WTC11 (cell line): Measurements from ENCODE around the gene GALNT15. TPM values are rescaled to one million over a fixed set of nuclear protein-coding genes. Genes with fewer than 3 reads are reported as not detected.

ENCODE experiments used
- ATAC-seq: fragments of 200-7000 bp; cut with Tn5 transposase; 2 replicates; pipeline ENCODE4 v1.10.0; 2021; ENCODE audit warnings: mild to moderate bottlenecking, moderate library complexity
- CTCF ChIA-PET: fragments of 300-600 bp; sonication (Branson Sonifier 250); formaldehyde crosslinking; loops from one replicate; lab custom pipeline; 2021; ENCODE audit warnings: antibody characterized with exemption; lab: Charles Lee
- POLR2A ChIA-PET: fragments of 350-600 bp; sonication (Branson Sonifier 250); formaldehyde crosslinking; loops from one replicate; lab custom pipeline; 2021; ENCODE audit warnings: antibody characterized with exemption; lab: Charles Lee
- DNase-seq: peaks from one replicate; pipeline ENCODE4 v3.0.0; 2021; ENCODE audit warnings: low spot score
- H3K27ac Mint-ChIP-seq: 2 replicates; pipeline ENCODE4 v1.8.0; 2021; ENCODE audit warnings: mixed read lengths
- H3K27me3 Mint-ChIP-seq: 2 replicates; pipeline ENCODE4 v1.8.0; 2021; ENCODE audit warnings: low read depth, mild to moderate bottlenecking, moderate library complexity, mixed read lengths
- H3K36me3 Mint-ChIP-seq: 2 replicates; pipeline ENCODE4 v1.8.0; 2021; ENCODE audit warnings: mixed read lengths
- H3K4me1 Mint-ChIP-seq: 2 replicates; pipeline ENCODE4 v1.8.0; 2022; ENCODE audit warnings: mixed read lengths
- H3K4me3 Mint-ChIP-seq: 2 replicates; pipeline ENCODE4 v1.8.0; 2021; ENCODE audit warnings: mild to moderate bottlenecking, moderate library complexity, mixed read lengths
- H3K9me3 Mint-ChIP-seq: 2 replicates; pipeline ENCODE4 v1.8.0; 2021; ENCODE audit warnings: mixed read lengths
- E2F1 ChIP-seq: sonication (generic); formaldehyde crosslinking; IDR thresholded peaks from 2 replicates; pipeline ENCODE4 v1.8.0; 2022; ENCODE audit warnings: mild to moderate bottlenecking, missing genetic modification reagents
- E2F4 ChIP-seq: sonication (generic); formaldehyde crosslinking; IDR thresholded peaks from 2 replicates; pipeline ENCODE4 v1.8.1; 2022; ENCODE audit warnings: low read depth, mild to moderate bottlenecking, moderate library complexity, missing genetic modification reagents, borderline replicate concordance
- E2F5 ChIP-seq: sonication (generic); formaldehyde crosslinking; IDR thresholded peaks from 2 replicates; pipeline ENCODE4 v1.8.1; 2022; ENCODE audit warnings: mild to moderate bottlenecking, moderate library complexity, missing genetic modification reagents
- ELF4 ChIP-seq: sonication (generic); formaldehyde crosslinking; IDR thresholded peaks from 2 replicates; pipeline ENCODE4 v1.8.1; 2022; ENCODE audit warnings: low read depth, mild to moderate bottlenecking, moderate library complexity, missing genetic modification reagents
- EMX1 ChIP-seq: fragments of 250-450 bp; sonication (Bioruptor Pico); IDR thresholded peaks from 2 replicates; pipeline ENCODE4 v1.8.0; 2021; ENCODE audit warnings: mild to moderate bottlenecking
- GABPB1 ChIP-seq: sonication (generic); formaldehyde crosslinking; IDR thresholded peaks from 2 replicates; pipeline ENCODE4 v1.8.1; 2023; ENCODE audit warnings: mild to moderate bottlenecking, missing genetic modification reagents
- HMGA2 ChIP-seq: fragments of 250-450 bp; sonication (Bioruptor Pico); IDR thresholded peaks from 2 replicates; pipeline ENCODE4 v1.4.0; 2021; ENCODE audit warnings: mild to moderate bottlenecking, moderate library complexity
- KAT7 ChIP-seq: sonication (generic); formaldehyde crosslinking; IDR thresholded peaks from 2 replicates; pipeline ENCODE4 v1.8.1; 2023; ENCODE audit warnings: missing genetic modification reagents, mild to moderate bottlenecking, borderline replicate concordance
- NFE2L1 ChIP-seq: sonication (generic); formaldehyde crosslinking; IDR thresholded peaks from 2 replicates; pipeline ENCODE4 v1.8.1; 2023; ENCODE audit warnings: missing genetic modification reagents
- PREB ChIP-seq: sonication (generic); formaldehyde crosslinking; IDR thresholded peaks from 2 replicates; pipeline ENCODE4 v1.8.1; 2022; ENCODE audit warnings: mild to moderate bottlenecking, missing genetic modification reagents, moderate library complexity, borderline replicate concordance
- ZBTB43 ChIP-seq: sonication (generic); formaldehyde crosslinking; IDR thresholded peaks from 2 replicates; pipeline ENCODE4 v1.8.1; 2023; ENCODE audit warnings: mild to moderate bottlenecking, missing genetic modification reagents
- ZNF121 ChIP-seq: sonication (generic); formaldehyde crosslinking; IDR thresholded peaks from 2 replicates; pipeline ENCODE4 v1.8.0; 2023; ENCODE audit warnings: missing genetic modification reagents
- ZNF138 ChIP-seq: sonication (generic); formaldehyde crosslinking; conservative IDR thresholded peaks from 2 replicates; pipeline ENCODE4 v1.8.1; 2022; ENCODE audit warnings: mild to moderate bottlenecking, moderate library complexity, missing genetic modification reagents
- ZNF263 ChIP-seq: sonication (generic); formaldehyde crosslinking; IDR thresholded peaks from 2 replicates; pipeline ENCODE4 v1.8.1; 2022; ENCODE audit warnings: low read depth, mild to moderate bottlenecking, moderate library complexity, missing genetic modification reagents
- ZNF281 ChIP-seq: sonication (generic); formaldehyde crosslinking; IDR thresholded peaks from 2 replicates; pipeline ENCODE4 v1.8.0; 2023; ENCODE audit warnings: mild to moderate bottlenecking, missing genetic modification reagents
- ZNF416 ChIP-seq: fragments of 250-450 bp; sonication (Bioruptor Pico); IDR thresholded peaks from 2 replicates; pipeline ENCODE4 v1.9.0; 2021; ENCODE audit warnings: mild to moderate bottlenecking, inconsistent platforms
- total RNA-seq: library from RNA; stranded (reverse); gene quantifications from 3 replicates; pipeline ENCODE4 v1.2.3, GENCODE V29; 2021

The GALNT15 gene
- total RNA-seq, 1 experiment from 2014 or later = 0.15 TPM

- TF ChIP-seq ZNF416 (CRISPR knock-in tag) = no peak
- TF ChIP-seq ZNF121 = no peak
- no peak for TF ChIP-seq PREB
- no peak for TF ChIP-seq ZNF263 (CRISPR knock-in tag)
- TF ChIP-seq ELF4 (CRISPR knock-in tag) = no peak
- no peak for TF ChIP-seq ZNF281 (CRISPR knock-in tag)
- no peak for TF ChIP-seq E2F5
- no peak for TF ChIP-seq ZBTB43
- no peak for TF ChIP-seq ZNF138 (CRISPR knock-in tag)
- TF ChIP-seq HMGA2 (CRISPR knock-in tag) = no peak
- Mint-ChIP-seq H3K27ac (no peak overlapping the region), H3K36me3 (no peaks in the 10 kb centered on the region), H3K9me3 (peaks cover 6% of the 10 kb centered on the region), H3K4me1 (no peaks in the 10 kb centered on the region), H3K4me3 (no peak overlapping the region), H3K27me3 (peaks cover 7% of the 10 kb centered on the region; the same call in 1 of the 2 replicates)
- ChIA-PET CTCF (no interaction called here), POLR2A (no interaction called here)
- no peak for ATAC-seq
- DNase-seq = no peak
These were observed 61.7 kb downstream of the GALNT15 start for GRCh38 chr3:16236030-16236639.

- DNase-seq (no peak), ATAC-seq (no peak)
- Mint-ChIP-seq H3K4me1 (no peaks in the 10 kb centered on the region), H3K27ac (no peak overlapping the region), H3K4me3 (no peak overlapping the region), H3K36me3 (no peaks in the 10 kb centered on the region), H3K9me3 (no peaks in the 10 kb centered on the region), H3K27me3 (peaks cover 7% of the 10 kb centered on the region; the same call in 1 of the 2 replicates)
- CTCF ChIA-PET = no interaction called here
- TF ChIP-seq GABPB1 (CRISPR knock-in tag) = no peak
- TF ChIP-seq E2F1 (CRISPR knock-in tag) = no peak
- TF ChIP-seq NFE2L1 = no peak
- no peak for TF ChIP-seq E2F4
- no peak for TF ChIP-seq EMX1 (CRISPR knock-in tag)
- no peak for TF ChIP-seq KAT7
- POLR2A ChIA-PET = no interaction called here
These were observed 62.4 kb downstream of the GALNT15 start for GRCh38 chr3:16236856-16237393.
